PC-3 (cell line): ENCODE measurements around the gene TRPT1.

Experiments used
- EZH2 ChIP-seq: fragments of 300-600 bp; sonication (generic); IDR thresholded peaks from one replicate; pipeline ENCODE4 v1.6.1; 2017; ENCODE audit warnings: antibody characterized with exemption, mild to moderate bottlenecking, low read length; ENCODE audit not compliant: unreplicated experiment
- EZH2phosphoT487 ChIP-seq: fragments of 300-600 bp; sonication (generic); IDR thresholded peaks from 2 replicates; pipeline ENCODE4 v1.6.1; 2018; ENCODE audit warnings: mild to moderate bottlenecking, antibody characterized with exemption, low read length, borderline replicate concordance
- TF ChIP-seq, protein P1 (sequence below): fragments of 300-600 bp; sonication (generic); conservative IDR thresholded peaks from 2 replicates; pipeline ENCODE4 v1.5.1; 2017; ENCODE audit warnings: antibody characterized with exemption, low read depth, mild to moderate bottlenecking, low read length

- TF ChIP-seq, protein P1, sequence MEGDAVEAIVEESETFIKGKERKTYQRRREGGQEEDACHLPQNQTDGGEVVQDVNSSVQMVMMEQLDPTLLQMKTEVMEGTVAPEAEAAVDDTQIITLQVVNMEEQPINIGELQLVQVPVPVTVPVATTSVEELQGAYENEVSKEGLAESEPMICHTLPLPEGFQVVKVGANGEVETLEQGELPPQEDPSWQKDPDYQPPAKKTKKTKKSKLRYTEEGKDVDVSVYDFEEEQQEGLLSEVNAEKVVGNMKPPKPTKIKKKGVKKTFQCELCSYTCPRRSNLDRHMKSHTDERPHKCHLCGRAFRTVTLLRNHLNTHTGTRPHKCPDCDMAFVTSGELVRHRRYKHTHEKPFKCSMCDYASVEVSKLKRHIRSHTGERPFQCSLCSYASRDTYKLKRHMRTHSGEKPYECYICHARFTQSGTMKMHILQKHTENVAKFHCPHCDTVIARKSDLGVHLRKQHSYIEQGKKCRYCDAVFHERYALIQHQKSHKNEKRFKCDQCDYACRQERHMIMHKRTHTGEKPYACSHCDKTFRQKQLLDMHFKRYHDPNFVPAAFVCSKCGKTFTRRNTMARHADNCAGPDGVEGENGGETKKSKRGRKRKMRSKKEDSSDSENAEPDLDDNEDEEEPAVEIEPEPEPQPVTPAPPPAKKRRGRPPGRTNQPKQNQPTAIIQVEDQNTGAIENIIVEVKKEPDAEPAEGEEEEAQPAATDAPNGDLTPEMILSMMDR = no peak
- TF ChIP-seq EZH2 = no peak
- no peak for TF ChIP-seq EZH2phosphoT487
These were observed 40.8 kb downstream of the TRPT1 start for GRCh38 chr11:64185175-64185692.
